C4-2B (cell line): Measurements from ENCODE around the gene POLR1B.
A peak's percentile ranks its signal among the peaks of the same experiment; 100 is the strongest.
"Not testable (repeated sequence)": the region's sequence is repeated elsewhere in the genome, so short reads cannot be mapped to it uniquely, and the experiment has no call there.

ENCODE experiments used
- H3K27ac ChIP-seq: fragments of 450-650 bp; 2 replicates; pipeline ENCODE4 v1.5.1; 2017
- ZFX ChIP-seq: fragments of 450-650 bp; IDR thresholded peaks from 2 replicates; pipeline ENCODE4 v1.6.1; 2017
- TF ChIP-seq, protein P1 (sequence below): fragments of 450-650 bp; conservative IDR thresholded peaks from 2 replicates; pipeline ENCODE4 v1.5.1; 2017; ENCODE audit warnings: mild to moderate bottlenecking

The POLR1B gene

DNA sequence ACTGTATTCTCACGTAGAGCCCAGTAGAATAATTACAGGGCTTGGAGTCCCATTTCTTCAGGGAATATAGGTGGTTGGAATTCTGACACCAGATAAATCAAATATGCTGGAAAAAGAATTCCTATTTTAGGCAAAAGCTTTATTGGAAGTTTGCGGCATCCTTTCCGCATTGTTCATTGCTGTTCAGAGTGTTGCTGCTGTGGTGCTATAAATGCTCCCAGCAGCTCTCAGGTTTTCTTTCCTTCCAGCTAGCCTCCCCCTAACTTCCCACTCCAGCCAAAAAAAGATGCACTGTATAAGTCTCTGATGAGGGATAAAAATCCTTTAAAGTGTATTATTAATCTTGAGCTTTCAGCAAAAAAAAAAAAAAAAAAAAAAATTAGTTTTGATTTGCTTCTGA is 25.5 kb upstream of the POLR1B start:
- TF ChIP-seq, protein P1, sequence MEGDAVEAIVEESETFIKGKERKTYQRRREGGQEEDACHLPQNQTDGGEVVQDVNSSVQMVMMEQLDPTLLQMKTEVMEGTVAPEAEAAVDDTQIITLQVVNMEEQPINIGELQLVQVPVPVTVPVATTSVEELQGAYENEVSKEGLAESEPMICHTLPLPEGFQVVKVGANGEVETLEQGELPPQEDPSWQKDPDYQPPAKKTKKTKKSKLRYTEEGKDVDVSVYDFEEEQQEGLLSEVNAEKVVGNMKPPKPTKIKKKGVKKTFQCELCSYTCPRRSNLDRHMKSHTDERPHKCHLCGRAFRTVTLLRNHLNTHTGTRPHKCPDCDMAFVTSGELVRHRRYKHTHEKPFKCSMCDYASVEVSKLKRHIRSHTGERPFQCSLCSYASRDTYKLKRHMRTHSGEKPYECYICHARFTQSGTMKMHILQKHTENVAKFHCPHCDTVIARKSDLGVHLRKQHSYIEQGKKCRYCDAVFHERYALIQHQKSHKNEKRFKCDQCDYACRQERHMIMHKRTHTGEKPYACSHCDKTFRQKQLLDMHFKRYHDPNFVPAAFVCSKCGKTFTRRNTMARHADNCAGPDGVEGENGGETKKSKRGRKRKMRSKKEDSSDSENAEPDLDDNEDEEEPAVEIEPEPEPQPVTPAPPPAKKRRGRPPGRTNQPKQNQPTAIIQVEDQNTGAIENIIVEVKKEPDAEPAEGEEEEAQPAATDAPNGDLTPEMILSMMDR = no peak
- TF ChIP-seq ZFX = no peak

DNA sequence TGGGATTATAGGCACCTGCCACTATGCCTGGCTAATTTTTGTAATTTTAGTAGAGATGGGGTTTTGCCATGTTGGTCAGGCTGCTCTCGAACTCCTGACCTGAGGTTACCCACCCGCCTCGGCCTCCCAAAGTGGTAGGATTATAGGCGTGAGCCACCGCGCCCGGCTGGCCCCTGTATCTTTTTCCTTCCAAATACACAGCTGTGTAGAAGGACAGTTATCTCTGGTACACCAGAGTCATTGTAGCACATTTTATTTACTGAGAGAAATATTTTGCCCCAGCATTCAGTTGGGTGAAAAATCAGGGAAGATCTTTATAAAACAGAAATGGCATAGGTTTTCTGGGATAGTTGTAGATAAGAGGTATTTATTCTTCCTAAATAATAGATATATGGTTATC is 23.5 kb upstream of the POLR1B start:
- TF ChIP-seq ZFX = no peak
- TF ChIP-seq, protein P1 = no peak

More for the DNA sequence above, 25.5 kb upstream of the POLR1B start:
- no peak overlapping the region for H3K27ac ChIP-seq

DNA sequence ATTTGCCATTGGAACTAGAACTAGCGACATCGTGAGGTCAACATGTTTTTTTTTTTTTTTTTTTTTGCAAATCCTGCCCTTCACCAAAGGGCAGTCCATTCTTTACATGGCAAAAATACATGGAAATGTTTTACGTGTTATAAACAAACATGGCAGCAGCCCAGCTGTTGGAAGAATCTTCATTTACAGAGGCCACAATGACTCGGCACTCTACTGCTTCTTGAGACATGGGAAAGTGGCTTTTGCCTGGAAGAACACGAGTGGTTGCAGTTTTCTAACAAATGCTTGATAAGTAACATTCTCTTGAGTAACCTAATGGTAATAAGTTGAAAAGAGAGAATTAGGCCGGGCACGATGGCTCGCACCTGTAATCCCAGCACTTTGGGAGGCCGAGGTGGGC is 22.8 kb upstream of the POLR1B start:
- H3K27ac ChIP-seq = peak overlapping the region; percentile 5; the same call in 1 of the 2 replicates
- TF ChIP-seq, protein P1 = no peak
- TF ChIP-seq ZFX = no peak

More for the DNA sequence above, 23.5 kb upstream of the POLR1B start:
- no peak overlapping the region for H3K27ac ChIP-seq

DNA sequence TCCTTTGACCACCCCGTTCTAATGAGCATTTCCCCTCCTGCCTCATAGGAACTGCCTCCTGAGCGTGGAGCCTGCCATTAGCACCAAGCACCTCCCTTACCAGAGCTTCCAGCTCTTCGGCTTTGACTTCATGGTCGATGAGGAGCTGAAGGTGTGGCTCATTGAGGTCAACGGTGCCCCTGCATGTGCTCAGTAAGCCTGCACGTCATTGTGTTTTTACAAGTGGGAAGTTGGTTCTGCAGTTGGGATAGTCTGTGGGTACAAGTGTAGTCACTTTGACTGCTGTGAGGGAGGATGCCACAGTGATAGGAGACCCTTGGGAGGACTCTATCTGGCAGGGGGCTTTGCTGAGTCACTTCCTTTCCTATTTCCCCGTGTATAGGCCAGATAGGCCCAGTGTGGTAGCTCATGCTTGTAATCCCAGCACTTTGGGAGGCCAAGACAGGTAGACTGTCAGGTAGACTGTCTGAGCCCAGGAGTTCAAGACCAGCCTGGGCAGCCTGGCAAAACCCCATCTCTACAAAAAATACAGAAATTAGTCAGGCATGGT is 22.0 kb upstream of the POLR1B start:
- no peak for TF ChIP-seq ZFX
- TF ChIP-seq, protein P1 = no peak

DNA sequence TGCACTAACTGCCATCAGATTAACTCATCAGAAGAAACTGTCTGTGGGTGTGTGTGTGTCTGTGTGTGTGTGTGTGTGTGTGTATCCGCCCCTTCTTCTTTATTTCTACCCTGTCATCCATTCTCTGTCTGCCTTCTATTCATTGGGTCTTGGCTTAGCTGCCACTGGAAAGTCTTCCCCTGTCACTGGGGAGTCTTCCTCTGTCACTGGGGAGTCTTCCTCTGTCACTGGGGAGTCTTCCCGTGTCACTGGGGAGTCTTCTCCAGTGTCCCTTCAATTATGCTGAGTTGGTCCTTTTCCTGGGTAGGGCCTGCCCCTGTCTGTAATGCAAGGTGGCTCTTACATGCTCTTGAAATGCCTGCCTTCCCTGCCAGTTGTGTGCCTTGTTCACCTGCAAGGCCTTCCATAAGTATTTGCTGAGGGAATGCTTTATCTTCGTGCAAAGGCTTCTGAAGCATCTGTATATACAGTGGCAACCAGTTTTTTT is 18.9 kb upstream of the POLR1B start:
- H3K27ac ChIP-seq = no peak overlapping the region
- no peak for TF ChIP-seq ZFX
- TF ChIP-seq, protein P1 = no peak

More for the DNA sequence above, 22.0 kb upstream of the POLR1B start:
- peak overlapping the region; percentile 5; the same call in 1 of the 2 replicates for H3K27ac ChIP-seq

DNA sequence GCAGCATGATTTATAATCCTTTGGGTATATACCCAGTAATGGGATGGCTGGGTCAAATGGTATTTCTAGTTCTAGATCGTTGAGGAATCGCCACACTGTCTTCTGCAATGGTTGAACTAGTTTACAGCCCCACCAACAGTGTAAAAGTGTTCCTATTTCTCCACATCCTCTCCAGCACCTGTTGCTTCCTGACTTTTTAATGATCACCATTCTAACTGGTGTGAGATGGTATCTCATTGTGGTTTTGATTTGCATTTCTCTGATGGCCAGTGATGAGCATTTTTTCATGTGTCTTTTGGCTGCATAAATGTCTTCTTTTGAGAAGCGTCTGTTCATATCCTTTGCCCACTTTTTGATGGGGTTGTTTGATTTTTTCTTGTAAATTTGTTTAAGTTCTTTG is 18.0 kb upstream of the POLR1B start:
- not testable (repeated sequence) for H3K27ac ChIP-seq

DNA sequence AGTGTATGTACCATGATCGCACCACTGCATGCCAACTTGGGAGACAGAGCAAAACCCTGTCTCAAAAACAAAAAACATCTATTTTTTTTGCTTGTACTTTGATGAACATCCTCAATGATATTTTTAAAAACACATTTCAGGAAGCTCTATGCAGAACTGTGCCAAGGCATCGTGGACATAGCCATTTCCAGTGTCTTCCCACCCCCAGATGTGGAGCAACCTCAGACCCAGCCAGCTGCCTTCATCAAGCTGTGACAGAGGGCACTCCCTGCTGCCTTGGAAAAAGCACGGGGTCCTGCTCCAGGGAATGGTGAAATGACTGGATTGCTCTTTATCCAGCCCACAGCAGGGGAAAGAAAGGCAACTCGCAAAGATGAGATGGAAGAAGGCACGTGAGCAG is 13.7 kb upstream of the POLR1B start:
- TF ChIP-seq, protein P1 = no peak
- no peak for TF ChIP-seq ZFX

DNA sequence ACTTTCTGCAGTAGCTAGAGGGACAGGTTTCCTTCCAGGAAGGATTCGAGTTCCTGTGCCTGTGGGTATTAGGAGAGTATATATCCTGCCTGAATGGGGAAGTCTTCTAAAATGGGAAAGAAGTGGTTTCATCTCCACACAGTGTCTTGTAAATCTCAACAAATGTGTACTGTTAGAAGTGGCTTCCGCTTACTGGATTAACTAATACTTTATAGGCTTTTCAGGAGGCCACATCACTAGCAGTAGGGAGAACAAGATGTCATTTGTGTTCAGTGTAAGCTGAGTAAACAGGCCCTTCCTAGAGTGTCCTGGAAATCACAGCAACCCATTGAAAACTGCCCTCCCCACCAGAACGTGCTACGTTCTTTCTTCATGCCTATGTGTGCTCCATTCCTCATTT is 12.5 kb upstream of the POLR1B start:
- TF ChIP-seq, protein P1 = no peak
- TF ChIP-seq ZFX = no peak

More for the DNA sequence above, 13.7 kb upstream of the POLR1B start:
- H3K27ac ChIP-seq = no peak overlapping the region

More for the DNA sequence above, 12.5 kb upstream of the POLR1B start:
- H3K27ac ChIP-seq = no peak overlapping the region
